ENCODE results near the gene KLHL29. TPM values are rescaled to one million over a fixed set of nuclear protein-coding genes. Genes with fewer than 3 reads are reported as not detected.

The KLHL29 gene
- polyA plus RNA-seq, 1 donor from 2014 or later = 42.4 TPM

- no peak overlapping the region for H3K9ac ChIP-seq (ENCODE audit: low read length)
- no peak for TF ChIP-seq REST (IDR thresholded peaks at IDR 0.05; ENCODE audit: borderline replicate concordance)
- no peak for TF ChIP-seq MXI1 (conservative IDR thresholded peaks at IDR 0.05; ENCODE audit: poor library complexity, severe bottlenecking)
- TF ChIP-seq TAF1 (IDR thresholded peaks at IDR 0.05; ENCODE audit: low read depth) = no peak
- H3K27me3 ChIP-seq (ENCODE audit: insufficient read depth, low read depth, low read length) = no peaks in the 10 kb centered on the region
- no peak overlapping the region for H3K4me2 ChIP-seq (ENCODE audit: low read length)
- no peak overlapping the region for H2AFZ ChIP-seq (ENCODE audit: low read depth, low read length)
- H3K79me2 ChIP-seq (replicated peaks; ENCODE audit: insufficient read depth, low read length) = no peaks in the 10 kb centered on the region
- no peaks in the 10 kb centered on the region for H3F3A ChIP-seq (ENCODE audit: insufficient read depth, low read length, poor library complexity, severe bottlenecking)
- H3K4me3 ChIP-seq (ENCODE audit: low read length) = no peak overlapping the region
- H3K27ac ChIP-seq (ENCODE audit: low read length) = no peak overlapping the region
- H4K20me1 ChIP-seq (ENCODE audit: insufficient read depth) = peaks cover 16% of the 10 kb centered on the region
- no peaks in the 10 kb centered on the region for H3K36me3 ChIP-seq (ENCODE audit: insufficient read depth, low read length)
- no peaks in the 10 kb centered on the region for H3K9me2 ChIP-seq (ENCODE audit: insufficient read depth, low read length)
- no peaks in the 10 kb centered on the region for H3K9me3 ChIP-seq (ENCODE audit: low read length)
Observed at GRCh38 chr2:23498943-23499342, 114.0 kb downstream of the KLHL29 start.

- H2AFZ ChIP-seq (ENCODE audit: low read depth, low read length) = no peak overlapping the region
- TF ChIP-seq EP300 (conservative IDR thresholded peaks at IDR 0.05; ENCODE audit: poor library complexity, severe bottlenecking) (no peak), EZH2 (IDR thresholded peaks at IDR 0.05; ENCODE audit: borderline replicate concordance, insufficient read depth, low read length, poor library complexity, severe bottlenecking) (no peak), CTCF (IDR thresholded peaks at IDR 0.05; ENCODE audit: poor library complexity, severe bottlenecking) (no peak), POLR2AphosphoS5 (IDR thresholded peaks at IDR 0.05) (no peak), TAF1 (IDR thresholded peaks at IDR 0.05; ENCODE audit: low read depth) (no peak), REST (IDR thresholded peaks at IDR 0.05; ENCODE audit: borderline replicate concordance) (no peak), RAD21 (conservative IDR thresholded peaks at IDR 0.05) (no peak), MXI1 (conservative IDR thresholded peaks at IDR 0.05; ENCODE audit: poor library complexity, severe bottlenecking) (no peak), SMC3 (conservative IDR thresholded peaks at IDR 0.05; ENCODE audit: poor library complexity) (no peak)
- no peaks in the 10 kb centered on the region for H3F3A ChIP-seq (ENCODE audit: insufficient read depth, low read length, poor library complexity, severe bottlenecking)
- H3K27ac ChIP-seq (ENCODE audit: low read length) = no peak overlapping the region
- no peaks in the 10 kb centered on the region for H3K27me3 ChIP-seq (ENCODE audit: insufficient read depth, low read depth, low read length)
- peaks cover 16% of the 10 kb centered on the region for H4K20me1 ChIP-seq (ENCODE audit: insufficient read depth)
- no peaks in the 10 kb centered on the region for H3K79me2 ChIP-seq (replicated peaks; ENCODE audit: insufficient read depth, low read length)
- no peak overlapping the region for H3K4me3 ChIP-seq (ENCODE audit: low read length)
- H3K4me2 ChIP-seq (ENCODE audit: low read length) = no peak overlapping the region
- H3K36me3 ChIP-seq (ENCODE audit: insufficient read depth, low read length) = no peaks in the 10 kb centered on the region
- H3K9me2 ChIP-seq (ENCODE audit: insufficient read depth, low read length) = no peaks in the 10 kb centered on the region
- H3K9me3 ChIP-seq (ENCODE audit: low read length) = no peaks in the 10 kb centered on the region
- H3K9ac ChIP-seq (ENCODE audit: low read length) = no peak overlapping the region
Observed at GRCh38 chr2:23499439-23499838, 114.5 kb downstream of the KLHL29 start.
